Natural killer cell (primary cell): ENCODE results near the gene PCDH1. TPM values are rescaled to one million over a fixed set of nuclear protein-coding genes. Genes with fewer than 3 reads are reported as not detected.

Source experiments
- ATAC-seq, 3 donors: fragments of 150-1000 bp in 2 of 3; fragments of 200-7000 bp in 1 of 3; cut with Tn5 transposase; 1 replicate in 1 of 3; 2 replicates in 2 of 3; pipeline ENCODE4 v1.10.0; 2021; ENCODE audit warnings: mild to moderate bottlenecking in 2 of 3, moderate library complexity in 2 of 3
- DNase-seq, 2 donors: peaks; one replicate each; pipeline versions ENCODE4 v3.0.0 to v3.0.0-alpha.2; 2013 to 2021; ENCODE audit warnings: mixed read lengths in 1 of 2
- H3K27ac ChIP-seq: one replicate; pipeline ENCODE4 v1.5.1; 2013; ENCODE audit warnings: mild to moderate bottlenecking, low read length
- H3K27me3 ChIP-seq: one replicate; pipeline ENCODE4 v1.6.1; 2013; ENCODE audit warnings: low read length; ENCODE audit not compliant: control insufficient read depth, insufficient read depth
- H3K36me3 ChIP-seq: one replicate; pipeline ENCODE4 v1.6.1; 2013; ENCODE audit warnings: low read length; ENCODE audit not compliant: control insufficient read depth, insufficient read depth
- H3K4me1 ChIP-seq: one replicate; pipeline ENCODE4 v1.6.1; 2013; ENCODE audit warnings: low read length; ENCODE audit not compliant: control insufficient read depth, insufficient read depth
- H3K4me3 ChIP-seq: one replicate; pipeline ENCODE4 v1.5.1; 2013; ENCODE audit warnings: low read length
- H3K9me3 ChIP-seq: one replicate; pipeline ENCODE4 v1.6.1; 2013; ENCODE audit warnings: low read length; ENCODE audit not compliant: control insufficient read depth, insufficient read depth
- H3K27ac Mint-ChIP-seq, 2 donors: one replicate each; pipeline ENCODE4 v1.8.0; 2022; ENCODE audit warnings: mild to moderate bottlenecking in 2 of 2, mixed read lengths in 2 of 2, moderate library complexity in 1 of 2
- H3K27me3 Mint-ChIP-seq, 2 donors: one replicate each; pipeline ENCODE4 v1.8.0; 2022; ENCODE audit warnings: low read depth in 2 of 2, mixed read lengths in 2 of 2
- H3K36me3 Mint-ChIP-seq: one replicate; pipeline ENCODE4 v1.8.0; 2022; ENCODE audit warnings: mixed read lengths
- H3K4me1 Mint-ChIP-seq, 2 donors: one replicate each; pipeline ENCODE4 v1.8.0; 2022; ENCODE audit warnings: mixed read lengths in 2 of 2
- H3K4me3 Mint-ChIP-seq: one replicate; pipeline ENCODE4 v1.8.0; 2022; ENCODE audit warnings: mild to moderate bottlenecking, moderate library complexity, mixed read lengths
- H3K9me3 Mint-ChIP-seq, 2 donors: one replicate each; pipeline ENCODE4 v1.8.0; 2022; ENCODE audit warnings: mixed read lengths in 2 of 2
- WGBS: methylation state at CpG from one replicate; pipeline ENCODE4 v1.1.7; 2013; ENCODE audit warnings: missing lambda C conversion rate; ENCODE audit not compliant: insufficient coverage; 5-methylcytosine and 5-hydroxymethylcytosine counted together
- intact Hi-C: fragments of 100-400 bp; cut with micrococcal nuclease; formaldehyde crosslinking; loops from one replicate; pipeline ENCODE4 v1.14.2; 2022
- total RNA-seq, 4 donors: library from RNA; stranded (reverse); fragments of 120-200 nt in 1 of 4; gene quantifications; one replicate each; pipeline versions ENCODE4 v1.2.3 to v1.2.4, GENCODE V29; 2013 to 2022
- TF ChIP-seq, protein P1 (sequence below): fragments of 200-600 bp; IDR thresholded peaks from one replicate; pipeline ENCODE4 v1.8.0; 2022; ENCODE audit warnings: antibody characterized with exemption

PCDH1 gene
- total RNA-seq, 3 donors from 2014 or later (not counting 1 experiment from before 2014, with no cell fraction given) = 19.2 to 39.2 (median 32.1) TPM

GRCh38 chr5:141864371-141865370 is 13.5 kb downstream of the PCDH1 start:
- H3K36me3 ChIP-seq = no peaks in the 10 kb centered on the region
- H3K9me3 ChIP-seq = no peaks in the 10 kb centered on the region
- H3K27me3 ChIP-seq = no peaks in the 10 kb centered on the region
- H3K4me1 ChIP-seq = no peaks in the 10 kb centered on the region
- TF ChIP-seq, protein P1, sequence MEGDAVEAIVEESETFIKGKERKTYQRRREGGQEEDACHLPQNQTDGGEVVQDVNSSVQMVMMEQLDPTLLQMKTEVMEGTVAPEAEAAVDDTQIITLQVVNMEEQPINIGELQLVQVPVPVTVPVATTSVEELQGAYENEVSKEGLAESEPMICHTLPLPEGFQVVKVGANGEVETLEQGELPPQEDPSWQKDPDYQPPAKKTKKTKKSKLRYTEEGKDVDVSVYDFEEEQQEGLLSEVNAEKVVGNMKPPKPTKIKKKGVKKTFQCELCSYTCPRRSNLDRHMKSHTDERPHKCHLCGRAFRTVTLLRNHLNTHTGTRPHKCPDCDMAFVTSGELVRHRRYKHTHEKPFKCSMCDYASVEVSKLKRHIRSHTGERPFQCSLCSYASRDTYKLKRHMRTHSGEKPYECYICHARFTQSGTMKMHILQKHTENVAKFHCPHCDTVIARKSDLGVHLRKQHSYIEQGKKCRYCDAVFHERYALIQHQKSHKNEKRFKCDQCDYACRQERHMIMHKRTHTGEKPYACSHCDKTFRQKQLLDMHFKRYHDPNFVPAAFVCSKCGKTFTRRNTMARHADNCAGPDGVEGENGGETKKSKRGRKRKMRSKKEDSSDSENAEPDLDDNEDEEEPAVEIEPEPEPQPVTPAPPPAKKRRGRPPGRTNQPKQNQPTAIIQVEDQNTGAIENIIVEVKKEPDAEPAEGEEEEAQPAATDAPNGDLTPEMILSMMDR = no peak
- H3K27me3 Mint-ChIP-seq = peaks cover 0 to 4% of the 10 kb centered on the region in 2 donors
- ATAC-seq (no peak), DNase-seq (no peak)
- H3K9me3 Mint-ChIP-seq = no peaks in the 10 kb centered on the region
- WGBS = 87% methylated on average over 24 of the region's 24 CpGs
- H3K27ac Mint-ChIP-seq = no peak overlapping the region
- no peak overlapping the region for H3K27ac ChIP-seq
- peaks cover 0 to 5% of the 10 kb centered on the region in 2 donors for H3K4me1 Mint-ChIP-seq
- peaks cover 10% of the 10 kb centered on the region for H3K36me3 Mint-ChIP-seq
- no peak overlapping the region for H3K4me3 Mint-ChIP-seq
- intact Hi-C loops = no loop called here
- no peak overlapping the region for H3K4me3 ChIP-seq

GRCh38 chr5:141863569-141864178 is 14.5 kb downstream of the PCDH1 start:
- H3K27ac Mint-ChIP-seq = no peak overlapping the region
- Histone ChIP-seq H3K9me3 (no peaks in the 10 kb centered on the region), H3K27ac (no peak overlapping the region), H3K36me3 (no peaks in the 10 kb centered on the region), H3K4me3 (no peak overlapping the region), H3K27me3 (no peaks in the 10 kb centered on the region), H3K4me1 (no peaks in the 10 kb centered on the region)
- peaks cover 0 to 5% of the 10 kb centered on the region in 2 donors for H3K4me1 Mint-ChIP-seq
- WGBS = 94% methylated on average over 20 of the region's 20 CpGs
- no peaks in the 10 kb centered on the region for H3K9me3 Mint-ChIP-seq
- TF ChIP-seq, protein P1 = no peak
- peaks cover 0 to 6% of the 10 kb centered on the region in 2 donors for H3K27me3 Mint-ChIP-seq
- intact Hi-C loops = no loop called here
- H3K4me3 Mint-ChIP-seq = no peak overlapping the region
- H3K36me3 Mint-ChIP-seq = peaks cover 10% of the 10 kb centered on the region
- ATAC-seq = no peak
- DNase-seq = no peak

GRCh38 chr5:141862936-141863543 is 15.2 kb downstream of the PCDH1 start:
- WGBS = 91% methylated on average over 16 of the region's 16 CpGs
- H3K9me3 ChIP-seq = no peaks in the 10 kb centered on the region
- TF ChIP-seq, protein P1 = no peak
- no peaks in the 10 kb centered on the region for H3K4me1 ChIP-seq
- no peak for DNase-seq
- H3K27me3 Mint-ChIP-seq = peaks cover 0 to 6% of the 10 kb centered on the region in 2 donors
- H3K27ac ChIP-seq = no peak overlapping the region
- no peak overlapping the region for H3K4me3 Mint-ChIP-seq
- no peak for ATAC-seq
- no peaks in the 10 kb centered on the region for H3K9me3 Mint-ChIP-seq
- intact Hi-C loops = no loop called here
- no peaks in the 10 kb centered on the region for H3K27me3 ChIP-seq
- peaks cover 0 to 5% of the 10 kb centered on the region in 2 donors for H3K4me1 Mint-ChIP-seq
- H3K4me3 ChIP-seq = no peak overlapping the region
- H3K36me3 ChIP-seq = no peaks in the 10 kb centered on the region
- no peak overlapping the region for H3K27ac Mint-ChIP-seq
- H3K36me3 Mint-ChIP-seq = peaks cover 10% of the 10 kb centered on the region
